SW 1271 (cell line): ENCODE data around the gene MTRF1L.
"Not testable (repeated sequence)": the region's sequence is repeated elsewhere in the genome, so short reads cannot be mapped to it uniquely, and the experiment has no call there.

Experiments used
- DNase-seq, 2 experiments: peaks; one replicate each; lab custom pipeline; 2025; lab: John Stamatoyannopoulos, UW

The MTRF1L gene

DNA sequence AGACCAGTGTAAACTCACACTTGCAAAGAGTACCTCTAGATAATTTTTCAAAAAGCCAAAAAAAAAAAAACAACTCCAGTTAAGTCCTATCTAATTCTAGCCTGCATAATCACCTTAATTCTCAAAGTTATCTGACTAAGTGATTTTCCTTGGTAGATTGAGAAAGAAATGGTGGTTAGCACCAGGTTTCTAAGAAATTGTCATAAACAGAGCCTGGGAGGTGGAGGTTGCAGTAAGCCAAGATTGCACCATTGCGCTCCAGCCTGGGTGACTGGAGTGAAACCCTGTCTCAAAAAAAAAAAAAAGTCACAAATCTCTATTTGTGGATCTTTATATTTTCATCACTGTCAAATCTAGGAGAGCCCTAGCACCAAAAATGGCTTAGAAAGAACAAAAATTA, 28.6 kb downstream of the MTRF1L start:
- no peak for DNase-seq

DNA sequence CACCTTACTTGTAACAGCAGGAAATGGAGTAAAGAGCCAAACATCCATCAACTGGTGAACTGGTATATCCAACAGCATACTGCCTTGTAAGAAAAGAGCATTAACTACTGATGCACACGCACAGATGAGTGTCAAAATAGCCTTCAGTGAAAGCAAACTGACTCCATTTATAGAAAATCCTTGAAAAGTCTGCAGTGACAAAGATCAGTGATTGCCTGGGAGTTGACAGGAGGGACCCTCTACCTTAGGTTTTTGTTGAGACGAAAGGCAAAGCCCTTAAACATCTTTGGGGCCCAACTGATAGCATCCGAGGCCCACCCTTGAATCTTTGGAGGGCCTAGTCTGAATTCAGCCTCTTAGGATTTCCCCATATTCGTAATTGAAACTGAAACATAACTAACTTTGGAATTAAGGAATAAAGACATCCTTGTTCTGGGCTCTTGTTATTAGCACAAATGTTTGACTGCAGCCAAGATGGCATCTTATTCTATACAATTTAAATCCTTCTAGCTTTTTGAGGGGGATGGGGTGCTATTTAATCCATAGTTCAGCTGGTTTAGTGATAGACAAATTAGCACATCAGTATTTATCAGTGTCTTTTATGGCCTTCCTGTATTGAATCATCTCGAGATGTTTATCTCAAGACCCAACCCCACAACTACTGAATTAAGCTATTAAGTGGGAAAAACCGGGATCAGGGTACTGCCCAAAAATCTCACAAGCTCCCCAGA, 32.7 kb downstream of the MTRF1L start:
- DNase-seq, result no peak

DNA sequence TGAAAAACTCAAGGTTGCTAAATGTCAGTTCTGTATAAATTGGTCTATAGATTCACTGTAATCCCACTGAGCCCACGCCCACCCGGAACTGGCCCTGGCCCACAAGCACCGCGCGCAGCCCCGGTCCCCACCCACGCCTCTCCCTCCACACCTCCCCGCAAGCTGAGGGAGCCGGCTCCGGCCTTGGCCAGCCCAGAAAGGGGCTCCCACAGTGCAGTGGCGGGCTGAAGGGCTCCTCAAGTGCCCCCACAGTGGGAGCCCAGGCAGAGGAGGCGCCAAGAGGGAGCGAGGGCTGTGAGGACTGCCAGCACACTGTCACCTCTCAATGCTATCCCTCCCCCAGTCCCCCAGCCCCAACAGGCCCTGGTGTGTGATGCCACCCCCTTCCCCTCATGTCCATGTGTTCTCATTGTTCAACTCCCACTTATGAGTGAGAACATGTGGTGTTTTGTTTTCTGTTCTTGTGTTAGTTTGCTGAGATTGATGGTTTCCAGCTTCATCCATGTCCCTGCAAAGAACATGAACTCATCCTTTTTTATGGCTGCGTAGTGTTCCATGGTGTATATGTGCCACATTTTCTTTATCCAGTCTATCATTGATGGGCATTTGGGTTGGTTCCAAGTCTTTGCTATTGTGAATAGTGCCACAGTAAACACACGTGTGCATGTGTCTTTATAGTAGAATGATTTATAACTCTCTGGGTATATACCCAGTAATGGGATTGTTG, 36.2 kb downstream of the MTRF1L start:
- DNase-seq, result not testable (repeated sequence)

DNA sequence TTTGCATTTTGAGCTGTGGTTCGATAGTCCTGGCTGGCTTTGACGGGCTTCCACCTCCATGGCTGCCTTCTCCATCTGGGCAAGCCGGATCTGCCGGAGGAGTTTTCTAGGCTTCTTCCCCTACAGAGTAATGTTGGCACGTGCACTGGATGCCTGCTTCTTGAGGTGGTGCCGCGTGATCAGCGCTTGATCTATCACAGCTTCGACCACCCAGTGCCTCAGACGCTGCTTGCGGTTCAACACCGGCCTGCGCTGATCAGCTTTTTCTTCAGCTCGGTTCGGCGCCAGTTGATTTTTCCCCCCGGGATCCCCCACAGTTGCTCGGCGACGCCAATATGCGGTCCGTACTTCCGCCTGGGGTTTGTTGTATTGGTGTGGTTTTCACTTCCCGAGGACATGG, 43.2 kb downstream of the MTRF1L start:
- DNase-seq, result no peak

DNA sequence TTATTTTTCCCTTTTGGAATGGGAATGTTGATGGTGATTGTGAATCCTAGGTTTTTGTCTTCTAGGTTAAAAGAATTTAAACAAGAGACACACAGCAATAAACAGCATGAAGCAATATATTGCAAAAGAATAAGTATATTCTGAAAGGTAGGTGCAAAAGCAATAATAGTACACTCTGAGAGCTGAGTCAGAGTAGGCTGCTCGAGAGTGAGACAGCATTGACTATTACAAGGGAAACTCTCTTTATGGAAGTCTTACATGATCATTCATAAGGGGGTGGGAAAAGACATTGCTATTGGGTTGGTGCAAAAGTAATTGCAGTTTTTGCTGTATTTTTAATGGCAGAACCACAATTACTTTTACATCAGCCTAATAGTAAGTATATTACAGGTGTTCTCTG, 44.7 kb downstream of the MTRF1L start:
- no peak for DNase-seq

DNA sequence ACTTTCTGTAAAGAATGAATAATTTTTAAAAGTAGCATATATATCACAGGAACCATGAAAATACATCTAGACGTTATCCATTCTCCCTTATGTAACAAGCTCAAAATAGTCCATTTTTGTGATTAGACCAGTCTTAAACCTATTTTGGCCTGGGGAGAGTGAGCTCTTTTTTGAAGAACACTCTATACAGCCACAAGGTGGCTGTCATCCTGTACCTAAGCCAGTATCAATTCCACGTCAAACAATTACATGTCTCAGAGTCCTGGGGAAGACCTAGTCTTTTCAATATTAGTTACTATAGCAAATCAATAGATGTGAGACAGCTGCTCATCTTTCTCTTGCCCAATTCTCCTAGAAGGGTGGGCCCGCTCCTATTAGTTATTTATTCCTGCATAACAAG, 48.1 kb downstream of the MTRF1L start:
- no peak for DNase-seq

DNA sequence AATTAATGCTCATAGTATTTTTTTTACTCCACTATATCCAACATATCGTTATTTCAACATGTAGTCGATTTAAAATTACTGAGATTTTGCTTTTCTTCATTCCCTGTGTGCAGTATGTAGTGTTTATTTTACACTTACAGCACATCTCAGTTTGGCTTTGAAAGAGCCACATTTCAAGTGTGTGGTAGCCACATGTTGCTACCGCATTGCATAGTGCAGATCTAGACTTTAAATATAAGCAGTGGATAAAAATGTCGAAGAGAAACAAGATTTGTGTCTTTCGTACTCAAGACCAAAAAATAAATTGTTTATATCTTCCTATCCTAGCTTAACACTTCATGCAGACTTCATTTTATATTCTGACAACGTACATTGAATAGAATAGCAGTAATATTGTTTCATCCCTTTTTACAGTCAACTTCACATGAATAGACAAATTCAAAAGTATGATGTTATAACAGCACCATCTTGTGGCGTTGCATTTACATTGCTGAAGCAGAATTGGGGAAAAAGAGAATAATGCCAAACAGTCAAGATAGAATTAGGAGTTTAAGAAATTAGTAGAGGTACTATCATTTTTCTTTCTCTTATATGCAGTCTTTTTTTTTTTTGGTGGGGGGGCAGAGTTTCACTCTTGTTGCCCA, 49.5 kb downstream of the MTRF1L start:
- peak in 1 of 2 experiments; percentile 33 for DNase-seq

DNA sequence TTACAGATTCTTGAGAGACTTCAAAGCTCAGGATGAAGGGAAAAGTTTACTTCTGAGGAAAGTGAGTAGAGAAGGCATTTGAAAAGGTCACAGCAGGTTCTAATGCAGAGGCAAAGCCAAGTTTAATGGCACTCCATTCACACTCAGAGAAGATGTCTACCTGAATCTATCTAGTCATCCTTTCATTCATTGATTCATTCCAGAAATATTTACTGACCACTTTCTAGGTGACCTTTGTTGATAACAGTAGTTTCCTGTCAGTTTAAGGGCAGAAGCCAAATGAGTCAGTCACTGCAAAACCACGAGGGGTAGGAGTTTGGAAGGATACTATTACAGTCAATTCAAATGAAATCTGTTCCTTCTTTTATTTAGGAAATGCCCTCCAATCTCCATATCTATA, 50.5 kb downstream of the MTRF1L start:
- peak in 1 of 2 experiments; percentile 67 for DNase-seq

DNA sequence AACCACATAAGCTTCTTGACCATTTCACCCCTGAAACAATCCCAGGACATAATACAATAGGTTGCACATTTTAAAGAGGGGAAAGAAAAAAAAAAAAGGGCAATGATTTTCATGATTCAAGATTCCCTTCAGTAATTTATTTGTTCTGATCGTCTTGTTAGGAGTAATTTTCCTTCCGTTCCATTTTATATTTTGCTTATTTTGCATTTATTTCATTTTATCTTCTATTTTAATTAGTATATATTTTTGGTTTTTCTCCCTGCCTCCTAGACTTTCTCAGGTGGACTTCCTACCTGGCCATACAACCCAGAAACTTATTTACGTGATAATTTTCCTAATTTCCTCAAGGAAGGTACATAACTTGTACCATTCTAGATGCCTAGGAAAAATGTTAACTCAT, 52.3 kb downstream of the MTRF1L start:
- DNase-seq, result no peak

DNA sequence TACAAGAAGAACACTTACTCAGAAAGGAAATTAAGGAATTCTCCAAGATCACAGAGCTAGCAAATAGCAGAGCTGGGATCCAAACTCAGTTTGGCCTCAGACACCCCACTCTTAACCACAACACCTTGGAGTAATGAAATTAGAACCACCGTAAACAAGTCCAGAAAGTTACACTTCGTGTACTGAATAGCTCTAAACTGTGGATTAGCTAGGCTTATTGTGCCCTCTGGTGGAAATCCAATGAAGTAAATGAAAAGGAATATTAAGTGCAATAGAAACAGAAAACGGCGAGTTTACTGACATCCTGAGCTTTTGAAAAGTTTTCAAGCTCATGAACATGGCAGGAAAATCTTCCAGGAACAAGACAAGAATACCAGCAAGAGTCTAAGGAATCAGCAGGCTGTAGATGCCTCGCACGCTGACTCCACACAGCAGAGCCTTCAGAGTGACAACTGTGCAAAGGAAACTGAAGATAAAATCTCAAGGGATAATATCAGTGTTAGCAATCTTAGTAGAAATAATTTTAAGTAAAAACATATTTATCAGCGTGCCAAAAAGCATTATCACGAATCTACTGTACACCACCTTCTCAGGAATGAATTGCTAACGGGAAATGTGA, 54.2 kb downstream of the MTRF1L start:
- DNase-seq, result peak in 1 of 2 experiments; percentile 70

DNA sequence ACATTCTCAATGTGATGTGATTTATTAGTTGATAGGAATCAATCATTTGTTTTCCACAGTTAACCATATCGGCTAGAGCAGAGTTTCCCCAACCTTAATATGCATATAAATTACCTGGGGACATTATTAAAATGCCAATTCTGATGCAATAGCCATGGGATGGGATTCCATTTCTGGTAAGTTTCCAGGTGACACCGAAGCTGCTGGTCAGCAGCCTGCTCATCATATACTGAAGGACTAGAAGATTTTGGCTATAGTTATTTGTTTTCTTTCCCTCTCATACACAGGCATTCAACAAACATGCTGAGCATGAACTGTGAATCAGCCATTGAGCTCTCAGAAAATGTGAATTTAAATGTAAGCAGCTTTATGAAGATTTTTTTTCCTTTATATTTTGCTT, 55.5 kb downstream of the MTRF1L start:
- DNase-seq, result no peak

DNA sequence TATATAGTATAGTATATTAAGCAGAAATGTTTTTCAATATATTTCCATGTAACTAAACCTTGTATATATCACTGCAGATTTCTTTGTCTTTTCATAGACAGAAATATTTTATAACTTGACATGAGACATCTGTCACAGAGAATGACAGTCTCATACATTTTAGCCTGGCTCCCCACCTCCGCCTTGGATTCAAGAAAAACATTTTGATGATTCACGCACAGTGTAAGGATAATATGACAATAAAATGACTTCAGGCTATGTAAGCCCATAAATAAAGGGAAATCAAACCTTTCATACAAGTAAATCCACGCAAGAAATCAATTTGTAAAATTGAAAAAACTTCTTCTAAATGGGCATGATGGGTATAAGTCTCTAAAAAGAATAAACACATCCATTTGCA, 56.0 kb downstream of the MTRF1L start:
- no peak for DNase-seq

DNA sequence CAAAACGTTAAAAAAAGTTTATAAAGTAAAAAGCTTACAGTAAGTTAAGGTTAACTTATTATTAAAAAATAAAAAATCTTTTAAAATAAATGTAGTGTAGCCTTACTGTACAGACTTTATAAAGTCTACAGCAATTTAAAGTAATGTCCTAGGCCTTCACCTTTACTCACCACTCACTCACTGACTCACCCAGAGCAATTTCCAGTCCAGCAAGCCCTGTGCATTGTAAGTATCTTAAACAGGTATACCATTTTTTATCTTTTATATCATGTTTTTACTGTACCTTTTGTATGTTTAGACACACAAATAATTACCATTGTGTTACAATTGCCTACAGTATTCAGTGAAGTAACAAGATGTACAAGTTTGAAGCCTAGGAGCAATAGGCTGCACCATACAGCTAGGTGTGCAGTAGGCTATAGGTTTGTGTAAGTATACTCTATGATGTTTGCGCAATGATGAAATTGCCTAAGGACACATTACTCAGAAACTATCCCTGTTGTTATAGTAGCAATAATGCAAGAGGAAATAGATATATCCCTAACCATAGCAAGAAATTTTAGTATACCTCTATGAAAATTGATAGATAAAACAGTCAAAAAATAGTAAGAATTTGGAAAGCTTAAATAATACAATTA, 59.1 kb downstream of the MTRF1L start:
- no peak for DNase-seq

DNA sequence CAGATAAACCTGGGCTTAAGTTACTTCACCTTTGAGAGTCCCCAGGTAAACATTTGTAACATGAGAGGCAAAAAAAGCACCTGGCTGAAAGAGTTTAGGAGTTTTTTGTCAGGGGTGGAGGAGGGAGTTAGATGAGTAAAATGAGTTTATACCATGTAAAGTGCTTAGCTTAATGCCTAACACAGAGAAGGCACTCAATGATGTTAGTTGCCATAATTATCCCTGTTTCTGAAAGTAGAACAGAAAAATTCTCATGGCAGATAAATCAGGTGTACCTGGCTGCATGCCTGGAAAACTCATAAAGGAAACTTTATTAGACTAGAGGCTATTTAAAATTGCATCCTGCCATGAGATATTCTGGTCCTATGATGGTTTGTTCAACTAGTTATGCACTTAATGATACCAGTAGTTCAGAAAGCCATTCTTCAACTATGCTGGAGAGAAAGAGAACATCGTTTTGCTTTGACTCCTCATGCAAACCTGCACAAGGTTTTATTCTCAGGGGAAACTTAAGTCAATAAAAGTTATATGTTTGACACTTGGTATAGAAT, 60.1 kb downstream of the MTRF1L start:
- DNase-seq, result no peak

DNA sequence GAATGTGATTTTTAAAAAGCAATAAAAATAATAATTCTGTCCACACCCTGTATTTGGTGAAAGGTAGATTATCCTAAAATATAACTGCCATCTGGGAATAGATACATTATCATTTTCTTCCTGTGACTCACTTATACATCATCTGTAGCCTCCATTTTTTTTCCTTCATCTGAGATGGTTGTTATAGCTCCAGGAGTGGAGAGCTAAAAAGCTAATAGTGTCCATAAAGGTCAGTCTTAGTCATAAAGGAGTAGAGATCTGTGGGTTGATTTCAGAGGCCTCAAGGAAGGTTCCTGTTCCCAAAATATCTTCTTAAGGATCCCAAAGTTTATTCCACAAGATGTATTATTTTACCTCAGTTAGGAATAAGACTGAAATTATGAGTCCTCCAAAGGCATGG, 60.8 kb downstream of the MTRF1L start:
- DNase-seq, result no peak
